GM12872 (cell line): ENCODE results near the gene SEMA3C.

ENCODE experiments used
- TF ChIP-seq, protein P1 (sequence below): IDR thresholded peaks from 3 replicates; pipeline ENCODE4 v1.5.1; 2011; ENCODE audit warnings: low read depth, mild to moderate bottlenecking, low read length, moderate library complexity; ENCODE audit not compliant: insufficient read depth

The SEMA3C gene

DNA sequence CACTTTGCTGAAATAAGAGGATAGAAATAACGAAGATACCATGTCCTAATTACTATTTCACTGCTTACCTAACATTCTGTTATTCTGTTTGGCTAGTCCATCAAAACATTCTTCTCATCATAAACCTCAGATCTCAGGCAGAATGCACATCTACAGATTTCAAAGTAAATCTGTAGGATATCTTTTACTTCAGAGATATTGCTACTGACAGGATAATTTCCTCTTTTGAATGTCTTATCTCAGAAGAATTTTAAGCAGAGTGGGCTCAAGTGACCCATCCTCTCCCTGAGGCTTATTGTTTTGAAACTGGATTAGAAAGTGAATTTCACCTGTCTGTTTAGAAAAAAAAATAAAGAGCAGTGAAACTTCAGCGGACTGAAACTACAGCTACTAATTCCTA lies 83.6 kb downstream of the SEMA3C start:
- TF ChIP-seq, protein P1, sequence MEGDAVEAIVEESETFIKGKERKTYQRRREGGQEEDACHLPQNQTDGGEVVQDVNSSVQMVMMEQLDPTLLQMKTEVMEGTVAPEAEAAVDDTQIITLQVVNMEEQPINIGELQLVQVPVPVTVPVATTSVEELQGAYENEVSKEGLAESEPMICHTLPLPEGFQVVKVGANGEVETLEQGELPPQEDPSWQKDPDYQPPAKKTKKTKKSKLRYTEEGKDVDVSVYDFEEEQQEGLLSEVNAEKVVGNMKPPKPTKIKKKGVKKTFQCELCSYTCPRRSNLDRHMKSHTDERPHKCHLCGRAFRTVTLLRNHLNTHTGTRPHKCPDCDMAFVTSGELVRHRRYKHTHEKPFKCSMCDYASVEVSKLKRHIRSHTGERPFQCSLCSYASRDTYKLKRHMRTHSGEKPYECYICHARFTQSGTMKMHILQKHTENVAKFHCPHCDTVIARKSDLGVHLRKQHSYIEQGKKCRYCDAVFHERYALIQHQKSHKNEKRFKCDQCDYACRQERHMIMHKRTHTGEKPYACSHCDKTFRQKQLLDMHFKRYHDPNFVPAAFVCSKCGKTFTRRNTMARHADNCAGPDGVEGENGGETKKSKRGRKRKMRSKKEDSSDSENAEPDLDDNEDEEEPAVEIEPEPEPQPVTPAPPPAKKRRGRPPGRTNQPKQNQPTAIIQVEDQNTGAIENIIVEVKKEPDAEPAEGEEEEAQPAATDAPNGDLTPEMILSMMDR: no peak

DNA sequence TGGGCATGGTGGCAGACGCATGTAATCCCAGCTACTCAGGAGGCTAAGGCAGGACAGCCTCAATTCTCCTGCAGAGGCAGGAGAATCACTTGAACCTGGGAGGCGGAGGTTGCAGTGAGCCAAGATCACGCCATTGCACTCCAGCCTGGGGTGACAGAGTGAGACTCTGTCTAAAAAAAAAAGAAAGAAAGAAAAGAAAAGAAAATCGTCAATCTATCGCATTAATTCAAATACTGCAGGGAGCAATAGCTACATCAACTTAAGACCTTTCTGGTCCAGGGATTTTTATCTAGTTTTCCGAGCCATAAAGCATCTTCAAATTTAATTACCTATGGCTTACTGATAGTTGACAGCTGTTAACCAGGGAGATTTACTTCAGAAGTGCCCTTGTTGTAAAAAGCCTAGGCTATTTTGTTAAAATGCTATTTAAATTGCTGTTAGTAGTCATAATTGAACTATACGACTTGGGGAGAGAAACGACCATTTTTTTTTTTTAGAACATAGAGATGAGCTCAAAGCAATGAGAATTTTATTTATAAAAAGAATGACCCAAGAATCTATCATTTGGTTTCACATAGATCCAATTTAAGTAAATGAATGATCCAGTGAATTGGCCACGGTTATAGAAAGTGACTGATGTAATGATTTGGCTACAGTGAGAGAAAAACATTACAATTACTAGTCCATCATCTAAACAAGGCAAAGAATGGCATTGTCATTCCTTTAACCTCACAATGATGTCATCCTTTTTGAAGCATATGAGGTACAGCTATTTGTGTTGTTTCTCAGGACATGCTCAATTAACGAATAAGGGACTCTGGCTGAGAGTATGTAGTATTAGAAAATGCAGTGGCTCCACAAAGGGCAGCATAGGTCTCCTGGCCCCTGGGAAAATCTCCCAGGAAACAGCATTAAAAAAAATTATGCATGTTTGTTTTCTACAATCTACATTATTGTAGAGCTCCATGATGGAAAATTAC lies 85.3 kb downstream of the SEMA3C start:
- TF ChIP-seq, protein P1: no peak

DNA sequence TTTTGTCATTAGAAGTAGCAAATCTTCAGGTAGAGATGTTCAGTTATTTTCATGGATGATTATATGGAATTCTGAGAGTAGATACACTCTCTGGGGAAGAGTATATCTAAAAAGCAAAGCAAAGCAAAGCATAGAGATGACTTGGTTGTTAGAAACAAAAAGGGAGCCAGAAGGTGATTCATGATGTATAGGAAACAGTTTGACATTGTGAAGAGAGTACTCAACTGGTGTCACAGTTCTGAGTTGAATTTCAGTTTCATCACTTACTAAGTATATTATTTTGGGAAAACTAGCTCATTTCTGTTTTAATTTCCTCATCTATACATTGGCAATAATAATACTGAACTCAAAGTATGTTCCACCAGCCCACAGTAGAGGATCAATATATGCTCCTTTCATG lies 86.8 kb downstream of the SEMA3C start:
- TF ChIP-seq, protein P1: no peak

DNA sequence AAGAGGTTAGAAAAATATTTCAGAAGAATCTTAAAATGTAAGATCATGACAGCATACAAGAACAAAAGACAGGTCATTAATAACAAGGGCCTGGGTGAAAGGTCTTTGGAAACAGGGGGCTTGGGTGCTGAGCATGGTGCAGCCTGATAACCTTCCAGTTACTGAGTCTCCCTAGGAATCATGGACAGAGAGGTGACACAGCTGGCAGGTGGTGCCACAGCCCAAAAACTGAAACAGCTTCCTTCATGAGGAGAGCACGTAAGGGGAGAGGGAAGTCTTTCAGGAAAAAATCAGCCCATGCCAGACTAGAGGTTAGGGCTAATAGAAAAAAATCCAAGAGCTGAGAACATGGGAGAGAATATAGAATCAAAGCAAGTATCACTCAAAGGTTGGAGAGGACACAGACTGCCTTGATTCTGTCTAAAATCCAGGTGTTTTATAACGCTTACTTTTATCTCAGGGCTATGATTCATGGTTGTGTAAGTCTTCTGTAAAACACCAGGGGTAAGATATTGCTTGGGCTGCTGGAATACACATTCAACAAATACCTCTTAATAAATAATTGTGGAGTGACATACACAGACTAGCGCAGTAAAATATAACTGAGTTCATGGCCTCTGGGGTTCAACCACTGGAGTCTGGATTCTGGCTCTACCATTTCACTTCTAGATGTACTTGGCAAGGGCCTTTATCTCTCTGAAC lies 88.1 kb downstream of the SEMA3C start:
- TF ChIP-seq, protein P1: no peak

DNA sequence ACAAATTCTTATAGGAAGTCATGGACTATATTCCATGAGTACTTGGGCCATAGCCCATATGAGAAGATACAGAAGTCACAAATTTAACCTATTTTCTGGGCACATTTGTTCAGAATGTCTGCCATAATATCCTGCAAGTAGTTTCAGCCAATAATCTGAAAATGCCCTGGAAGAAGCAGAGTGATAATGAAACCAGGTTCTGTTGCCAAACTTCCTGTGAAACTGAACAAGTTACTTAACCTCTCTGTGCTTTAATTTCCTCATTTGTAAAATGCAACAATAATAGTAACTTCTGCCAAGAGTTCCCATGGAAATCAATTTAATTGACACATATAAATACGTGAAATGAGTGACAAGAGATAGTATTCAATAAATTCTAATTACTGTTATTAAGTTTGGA lies 88.8 kb downstream of the SEMA3C start:
- TF ChIP-seq, protein P1: no peak

- TF ChIP-seq, protein P1: no peak
These were observed 89.3 kb downstream of the SEMA3C start for GRCh38 chr7:80829527-80829926.

DNA sequence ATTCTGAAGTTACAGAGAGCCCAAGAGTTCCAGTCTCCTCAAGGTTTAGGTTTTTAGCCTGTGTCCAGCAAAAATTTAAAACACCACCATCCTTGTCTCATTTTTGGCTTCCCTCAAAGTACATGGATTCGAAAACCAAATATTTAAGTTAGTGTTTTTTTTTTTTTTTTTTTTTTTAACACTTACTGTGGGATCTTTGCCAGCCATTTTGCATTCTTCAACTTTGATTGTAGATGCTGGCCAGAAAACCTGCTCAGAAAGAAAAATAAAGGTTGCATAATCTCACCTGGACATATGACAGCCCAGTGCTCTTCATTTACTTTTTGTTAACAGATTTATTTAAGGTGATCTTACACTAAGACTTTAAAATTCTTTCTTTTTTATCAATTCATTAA lies 91.6 kb downstream of the SEMA3C start:
- TF ChIP-seq, protein P1: no peak
